PC-3 (cell line): ENCODE measurements around the gene CNIH1.
A peak's percentile ranks its signal among the peaks of the same experiment; 100 is the strongest.

ENCODE experiments used
- EZH2phosphoT487 ChIP-seq: fragments of 300-600 bp; sonication (generic); IDR thresholded peaks from 2 replicates; pipeline ENCODE4 v1.6.1; 2018; ENCODE audit warnings: mild to moderate bottlenecking, antibody characterized with exemption, low read length, borderline replicate concordance
- TF ChIP-seq, protein P1 (sequence below): fragments of 300-600 bp; sonication (generic); conservative IDR thresholded peaks from 2 replicates; pipeline ENCODE4 v1.5.1; 2017; ENCODE audit warnings: antibody characterized with exemption, low read depth, mild to moderate bottlenecking, low read length

DNA sequence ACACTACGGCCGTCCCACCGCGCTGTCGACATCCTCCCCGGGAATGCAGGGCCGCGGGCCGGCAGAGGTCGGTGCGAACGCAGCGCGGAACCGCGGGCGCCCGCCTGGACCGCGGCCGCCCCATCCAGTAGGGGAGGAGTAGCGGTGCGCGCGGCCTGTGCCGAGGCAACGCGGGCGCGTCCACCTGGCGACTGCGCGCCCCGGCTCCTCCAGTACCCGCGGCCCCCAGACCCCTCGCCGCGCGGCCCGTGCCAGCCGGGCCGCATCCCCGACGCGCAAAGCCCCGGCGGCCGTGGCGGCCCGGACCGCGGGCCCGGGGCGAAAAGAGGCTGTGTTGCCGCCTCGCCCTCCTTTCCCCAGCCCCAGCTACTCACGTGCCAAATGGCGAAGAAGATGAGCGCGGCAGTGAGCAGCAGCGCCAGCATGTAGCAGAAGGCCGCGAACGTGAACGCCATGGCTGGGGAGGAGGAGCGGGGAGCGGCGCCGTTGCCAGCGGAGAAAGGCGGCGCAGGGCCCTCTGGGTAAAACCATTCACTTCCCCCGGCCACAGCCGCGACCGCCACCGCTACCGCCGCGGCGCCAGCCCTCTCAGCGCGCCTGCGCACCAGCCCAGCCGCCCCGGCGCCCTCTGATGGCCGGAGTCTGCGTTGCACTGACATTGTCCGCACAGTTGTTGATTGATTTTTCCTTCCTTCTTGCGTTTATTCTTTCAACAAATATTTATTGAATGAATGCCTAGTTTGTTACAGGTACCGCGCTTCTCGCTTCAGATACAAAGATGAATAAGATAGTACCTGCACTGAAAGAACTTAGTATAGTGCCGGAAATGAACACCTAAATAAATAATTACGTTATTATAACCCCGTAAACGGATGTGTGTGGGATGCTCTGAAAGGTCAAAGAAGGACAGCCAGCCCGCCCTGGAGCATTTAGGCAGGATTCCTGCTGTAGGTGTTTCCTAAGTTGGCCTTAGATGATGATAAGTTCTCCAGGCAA, at the start of gene CNIH1:
- TF ChIP-seq, protein P1, sequence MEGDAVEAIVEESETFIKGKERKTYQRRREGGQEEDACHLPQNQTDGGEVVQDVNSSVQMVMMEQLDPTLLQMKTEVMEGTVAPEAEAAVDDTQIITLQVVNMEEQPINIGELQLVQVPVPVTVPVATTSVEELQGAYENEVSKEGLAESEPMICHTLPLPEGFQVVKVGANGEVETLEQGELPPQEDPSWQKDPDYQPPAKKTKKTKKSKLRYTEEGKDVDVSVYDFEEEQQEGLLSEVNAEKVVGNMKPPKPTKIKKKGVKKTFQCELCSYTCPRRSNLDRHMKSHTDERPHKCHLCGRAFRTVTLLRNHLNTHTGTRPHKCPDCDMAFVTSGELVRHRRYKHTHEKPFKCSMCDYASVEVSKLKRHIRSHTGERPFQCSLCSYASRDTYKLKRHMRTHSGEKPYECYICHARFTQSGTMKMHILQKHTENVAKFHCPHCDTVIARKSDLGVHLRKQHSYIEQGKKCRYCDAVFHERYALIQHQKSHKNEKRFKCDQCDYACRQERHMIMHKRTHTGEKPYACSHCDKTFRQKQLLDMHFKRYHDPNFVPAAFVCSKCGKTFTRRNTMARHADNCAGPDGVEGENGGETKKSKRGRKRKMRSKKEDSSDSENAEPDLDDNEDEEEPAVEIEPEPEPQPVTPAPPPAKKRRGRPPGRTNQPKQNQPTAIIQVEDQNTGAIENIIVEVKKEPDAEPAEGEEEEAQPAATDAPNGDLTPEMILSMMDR: peak; percentile 99
- no peak for TF ChIP-seq EZH2phosphoT487
